Tibial nerve (tissue), 4 donors: ENCODE data around the gene HTT. TPM values are rescaled to one million over a fixed set of nuclear protein-coding genes. Genes with fewer than 3 reads are reported as not detected.

Experiments used
- DNase-seq, 2 donors: peaks; one replicate each; pipeline ENCODE4 v3.0.0-alpha.2; 2019; ENCODE audit warnings: low spot score in 2 of 2
- H3K27ac ChIP-seq, 4 donors: fragments of 200-600 bp; sonication (generic) in 3 of 4; one replicate each; pipeline ENCODE4 v1.5.1; 2017 to 2019; ENCODE audit warnings: mild to moderate bottlenecking in 1 of 4
- H3K27me3 ChIP-seq, 2 donors: fragments of 200-600 bp; sonication (generic) in 1 of 2; one replicate each; pipeline versions ENCODE4 v1.5.1 to v1.6.0; 2017 to 2019
- H3K36me3 ChIP-seq, 3 donors: fragments of 200-600 bp; sonication (generic); one replicate each; pipeline ENCODE4 v1.5.1; 2018 to 2019
- H3K4me1 ChIP-seq, 4 donors: fragments of 200-600 bp; sonication (generic) in 3 of 4; one replicate each; pipeline ENCODE4 v1.5.1; 2017 to 2019
- H3K4me3 ChIP-seq, 4 donors: fragments of 200-600 bp; sonication (generic) in 3 of 4; one replicate each; pipeline ENCODE4 v1.5.1; 2017 to 2019; ENCODE audit warnings: mild to moderate bottlenecking in 1 of 4, moderate library complexity in 1 of 4
- H3K9me3 ChIP-seq, 4 donors: fragments of 200-600 bp; sonication (generic) in 3 of 4; one replicate each; pipeline ENCODE4 v1.5.1; 2017 to 2019
- CTCF ChIP-seq, 5 experiments: fragments of 200-600 bp in 3 of 5; fragments of 450-650 bp in 2 of 5; sonication (generic) in 3 of 5; IDR thresholded peaks; one replicate each; pipeline ENCODE4 v1.5.1; 2016 to 2019; ENCODE audit warnings: antibody characterized with exemption in 5 of 5, mild to moderate bottlenecking in 3 of 5, moderate library complexity in 2 of 5
- EP300 ChIP-seq, 2 donors: sonication (generic); formaldehyde crosslinking; IDR thresholded peaks; one replicate each; pipeline ENCODE4 v1.6.1; 2017; ENCODE audit warnings: antibody characterized with exemption in 2 of 2, mild to moderate bottlenecking in 1 of 2
- POLR2A ChIP-seq, 2 donors: fragments of 450-650 bp; IDR thresholded peaks; one replicate each; pipeline ENCODE4 v1.6.1; 2017; ENCODE audit warnings: antibody characterized with exemption in 2 of 2, mild to moderate bottlenecking in 2 of 2, moderate library complexity in 2 of 2
- whole genome bisulfite sequencing, 2 donors: methylation state at CpG; one replicate each; pipeline ENCODE4 v1.1.5; 2018; 5-methylcytosine and 5-hydroxymethylcytosine counted together
- total RNA-seq, 4 donors: library from RNA; depleted of rRNA; stranded (reverse); fragments of >200 nt; gene quantifications; one replicate each; pipeline ENCODE4 v1.1.0, GENCODE V29; 2016

The HTT gene
- total RNA-seq, 4 donors from 2014 or later = 62.2 to 93.6 (median 81.2) TPM

- TF ChIP-seq EP300 (IDR thresholded peaks at IDR 0.05) (no peak), CTCF (IDR thresholded peaks at IDR 0.05) (no peak), POLR2A (IDR thresholded peaks at IDR 0.05) (no peak)
- peaks cover 0 to 3% (median 0%) of the 10 kb centered on the region in 3 donors for H3K36me3 ChIP-seq
- 93 to 95% methylated on average over 17 of the region's 17 CpGs for WGBS, 2 donors
- DNase-seq = no peak
- no peak overlapping the region for H3K4me3 ChIP-seq
- no peak overlapping the region for H3K27ac ChIP-seq
- peaks cover 0 to 6% (median 0%) of the 10 kb centered on the region in 4 donors for H3K4me1 ChIP-seq
- H3K9me3 ChIP-seq = no peaks in the 10 kb centered on the region
- H3K27me3 ChIP-seq = no peaks in the 10 kb centered on the region
Measured at GRCh38 chr4:3266076-3266475, 191.6 kb downstream of the HTT start.

GRCh38 chr4:3267576-3268394 is 193.3 kb downstream of the HTT start:
- TF ChIP-seq EP300 (IDR thresholded peaks at IDR 0.05) (no peak), POLR2A (IDR thresholded peaks at IDR 0.05) (no peak), CTCF (IDR thresholded peaks at IDR 0.05) (no peak)
- Histone ChIP-seq H3K27me3 (no peaks in the 10 kb centered on the region), H3K36me3 (peaks cover 0 to 3% (median 0%) of the 10 kb centered on the region in 3 donors), H3K27ac (no peak overlapping the region), H3K4me3 (no peak overlapping the region), H3K9me3 (no peaks in the 10 kb centered on the region), H3K4me1 (peaks cover 0 to 6% (median 0%) of the 10 kb centered on the region in 4 donors)
- DNase-seq = no peak
- WGBS, 2 donors = 69 to 73% methylated on average over 18 of the region's 18 CpGs

GRCh38 chr4:3268395-3269104 is 194.1 kb downstream of the HTT start:
- DNase-seq = no peak
- peaks cover 0 to 7% (median 0%) of the 10 kb centered on the region in 4 donors for H3K9me3 ChIP-seq
- peaks cover 0 to 6% (median 0%) of the 10 kb centered on the region in 4 donors for H3K4me1 ChIP-seq
- H3K4me3 ChIP-seq = no peak overlapping the region
- H3K27ac ChIP-seq = no peak overlapping the region
- WGBS, 2 donors = 78 to 83% methylated on average over 15 to 16 of the region's 17 CpGs
- peaks cover 0 to 3% (median 0%) of the 10 kb centered on the region in 3 donors for H3K36me3 ChIP-seq
- H3K27me3 ChIP-seq = no peaks in the 10 kb centered on the region
- TF ChIP-seq EP300 (IDR thresholded peaks at IDR 0.05) (no peak), POLR2A (IDR thresholded peaks at IDR 0.05) (no peak), CTCF (IDR thresholded peaks at IDR 0.05) (no peak)

- TF ChIP-seq CTCF (IDR thresholded peaks at IDR 0.05) (no peak), POLR2A (IDR thresholded peaks at IDR 0.05) (no peak), EP300 (IDR thresholded peaks at IDR 0.05) (no peak)
- Histone ChIP-seq H3K27me3 (no peaks in the 10 kb centered on the region), H3K27ac (no peak overlapping the region), H3K36me3 (peaks cover 0 to 1% (median 0%) of the 10 kb centered on the region in 3 donors), H3K9me3 (peaks cover 0 to 10% (median 0%) of the 10 kb centered on the region in 4 donors), H3K4me1 (peaks cover 0 to 6% (median 0%) of the 10 kb centered on the region in 4 donors), H3K4me3 (no peak overlapping the region)
- WGBS, 2 donors = 75 to 80% methylated on average over 23 to 24 of the region's 25 CpGs
- DNase-seq = no peak
Measured at GRCh38 chr4:3269105-3269927, 194.8 kb downstream of the HTT start.
